Esophagus (tissue), 2 donors: ENCODE data around the gene AUTS2. TPM values are rescaled to one million over a fixed set of nuclear protein-coding genes. Genes with fewer than 3 reads are reported as not detected.

ENCODE experiments used
- H3K27ac ChIP-seq, 2 donors: one replicate each; pipeline ENCODE4 v1.5.1; 2013; ENCODE audit warnings: low read depth in 2 of 2, mild to moderate bottlenecking in 2 of 2, inconsistent platforms in 1 of 2, low read length in 1 of 2, moderate library complexity in 1 of 2
- H3K27me3 ChIP-seq, 2 donors: one replicate each; pipeline ENCODE4 v1.6.1; 2013; ENCODE audit warnings: low read length in 2 of 2, control low read depth in 1 of 2, mild to moderate bottlenecking in 1 of 2; ENCODE audit not compliant: insufficient read depth in 2 of 2, control insufficient read depth in 1 of 2
- H3K36me3 ChIP-seq, 2 donors: one replicate each; pipeline ENCODE4 v1.6.1; 2013; ENCODE audit warnings: low read length in 1 of 2; ENCODE audit not compliant: control insufficient read depth in 2 of 2, insufficient read depth in 2 of 2
- H3K4me1 ChIP-seq, 2 donors: one replicate each; pipeline ENCODE4 v1.6.1; 2013; ENCODE audit warnings: low read length in 1 of 2; ENCODE audit not compliant: control insufficient read depth in 2 of 2, insufficient read depth in 2 of 2
- H3K4me3 ChIP-seq, 2 donors: one replicate each; pipeline ENCODE4 v1.5.1; 2013; ENCODE audit warnings: low read length in 2 of 2, mild to moderate bottlenecking in 2 of 2, low read depth in 1 of 2, moderate library complexity in 1 of 2
- H3K9me3 ChIP-seq, 2 donors: one replicate each; pipeline ENCODE4 v1.6.1; 2013; ENCODE audit warnings: mild to moderate bottlenecking in 2 of 2, low read depth in 1 of 2, low read length in 1 of 2, moderate library complexity in 1 of 2; ENCODE audit not compliant: control insufficient read depth in 2 of 2, insufficient read depth in 1 of 2
- WGBS, 2 donors: extraction: QIAGEN DNeasy Blood & Tissue Kit; methylation state at CpG; one replicate each; pipeline ENCODE4 v1.1.7; 2013; 5-methylcytosine and 5-hydroxymethylcytosine counted together
- polyA plus RNA-seq, 2 donors: library from polyadenylated mRNA; stranded (reverse); fragments of 200-250 nt; gene quantifications; one replicate each; pipeline ENCODE4 v1.2.3, GENCODE V29; 2013
- donor health status: healthy with polysubstance abuse.
- donor health status: Bipolar disorder and iron deficiency.

AUTS2 gene
- polyA plus RNA-seq, 2 donors = 8.3 to 15.6 TPM

DNA sequence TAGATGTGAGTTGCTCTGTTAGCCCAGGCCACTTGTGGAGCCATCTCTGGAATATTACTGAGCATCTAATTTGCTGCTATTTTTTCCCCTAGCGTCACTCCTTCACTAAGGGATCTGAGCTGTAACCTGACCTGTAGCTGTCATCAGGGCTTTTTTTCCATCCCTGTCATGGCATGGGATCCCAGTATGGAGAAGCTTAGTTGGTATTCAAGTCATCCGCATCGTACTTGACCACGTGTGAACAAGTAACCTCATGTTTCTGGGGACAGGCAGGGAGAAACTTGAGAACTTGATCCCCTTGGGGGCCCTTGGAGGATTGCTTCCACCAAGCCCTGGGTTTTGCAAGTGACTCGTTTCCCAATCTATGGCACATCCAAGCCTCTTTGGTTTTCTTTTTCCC is 1059.3 kb downstream of the AUTS2 start:
- WGBS, 2 donors = 82 to 84% methylated on average over 5 of the region's 5 CpGs
- H3K4me1 ChIP-seq = peaks cover 0 to 4% of the 10 kb centered on the region in 2 donors

DNA sequence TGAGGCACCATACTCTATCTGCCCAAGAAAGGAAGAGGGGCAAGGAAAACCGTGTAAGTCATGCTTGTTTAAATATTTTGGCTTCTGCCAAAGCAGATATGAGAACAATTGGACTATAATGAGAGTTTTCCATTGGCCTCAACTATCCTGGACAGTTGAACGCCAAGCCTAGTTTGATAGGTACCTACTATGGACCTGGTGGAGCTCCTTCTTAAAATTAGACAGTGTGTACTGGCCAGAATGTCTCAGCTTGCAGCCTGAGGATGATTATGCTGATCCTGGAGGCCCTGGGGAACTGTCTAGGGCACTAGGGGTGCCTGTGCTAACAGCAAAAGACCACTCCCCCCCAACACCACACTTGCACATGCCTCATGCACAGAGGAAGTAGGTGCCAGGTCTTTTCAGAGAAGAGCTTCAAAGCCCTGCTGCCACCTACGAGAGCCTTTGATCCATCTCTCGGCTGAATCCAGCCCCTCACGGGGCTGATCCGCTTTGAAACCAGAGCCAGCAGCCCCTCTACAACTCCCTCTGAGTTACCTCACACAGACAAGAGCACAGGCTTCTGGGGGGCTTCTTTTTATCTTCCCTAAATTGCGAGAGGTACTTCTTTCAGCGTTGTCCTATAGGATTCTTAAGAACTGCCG is 1059.8 kb downstream of the AUTS2 start:
- Histone ChIP-seq H3K4me1 (peaks cover 0 to 4% of the 10 kb centered on the region in 2 donors), H3K4me3 (no peak overlapping the region), H3K27me3 (no peaks in the 10 kb centered on the region), H3K9me3 (no peaks in the 10 kb centered on the region), H3K36me3 (peaks cover 0 to 3% of the 10 kb centered on the region in 2 donors), H3K27ac (no peak overlapping the region)
- 90 to 93% methylated on average over 9 of the region's 9 CpGs for WGBS, 2 donors

More for the DNA sequence above, 1059.3 kb downstream of the AUTS2 start:
- Histone ChIP-seq H3K36me3 (peaks cover 0 to 3% of the 10 kb centered on the region in 2 donors), H3K9me3 (no peaks in the 10 kb centered on the region), H3K27ac (no peak overlapping the region), H3K27me3 (no peaks in the 10 kb centered on the region), H3K4me3 (no peak overlapping the region)

DNA sequence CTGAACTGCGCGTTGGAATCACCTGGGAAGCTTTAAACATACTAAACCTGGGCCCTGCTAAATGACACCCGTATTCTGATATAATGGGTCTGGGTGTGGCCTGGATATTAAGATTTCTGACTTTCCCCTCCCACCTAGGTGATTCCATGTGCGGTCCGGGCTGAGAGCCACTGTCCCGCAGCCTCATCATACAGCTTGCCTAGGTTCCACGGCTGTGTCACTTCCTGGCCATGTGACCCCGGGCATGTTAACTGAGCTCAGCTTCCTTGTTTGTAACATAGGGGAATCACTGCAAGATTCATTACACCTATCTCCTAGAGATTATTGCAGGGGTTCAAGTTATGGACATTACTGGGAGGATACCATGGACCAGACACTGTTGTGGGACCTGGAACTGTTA is 1061.0 kb downstream of the AUTS2 start:
- WGBS, 2 donors = 85 to 89% methylated on average over 8 of the region's 8 CpGs
- H3K27ac ChIP-seq = no peak overlapping the region
- H3K27me3 ChIP-seq = no peaks in the 10 kb centered on the region
- no peak overlapping the region for H3K4me3 ChIP-seq
- no peaks in the 10 kb centered on the region for H3K9me3 ChIP-seq
- H3K36me3 ChIP-seq = peaks cover 0 to 3% of the 10 kb centered on the region in 2 donors
- peaks cover 0 to 4% of the 10 kb centered on the region in 2 donors for H3K4me1 ChIP-seq

DNA sequence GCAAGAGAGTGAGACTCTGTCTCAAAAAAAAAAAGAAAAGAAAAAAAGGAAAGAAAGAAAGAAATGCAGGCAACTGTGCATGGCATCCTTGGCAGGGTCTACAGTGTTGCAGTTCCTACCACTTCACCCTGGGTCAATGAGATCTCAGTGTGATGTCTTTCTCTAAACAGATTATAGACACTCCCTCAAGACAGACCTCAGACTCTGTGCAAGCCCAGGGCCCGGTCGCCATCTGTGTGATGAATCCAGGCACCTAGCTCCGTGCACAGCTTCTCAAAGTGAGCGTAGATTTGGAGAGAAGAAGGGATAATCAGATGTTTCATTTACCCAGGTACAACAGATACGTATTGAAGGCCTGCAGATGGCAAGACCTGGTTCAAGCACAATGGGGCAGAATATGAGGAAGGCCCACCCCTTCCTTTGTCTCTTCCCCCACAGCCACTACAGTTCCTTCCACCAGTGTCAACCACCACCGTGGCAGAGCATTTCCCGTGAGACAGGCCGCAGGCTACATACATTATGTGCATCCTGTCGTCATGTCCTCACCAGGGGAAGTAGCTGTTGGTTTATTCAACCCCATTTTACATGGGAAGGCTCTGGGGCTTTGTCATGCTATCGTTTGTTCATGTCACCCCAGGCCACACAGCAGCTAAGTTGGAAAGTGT is 1062.0 kb downstream of the AUTS2 start:
- peaks cover 0 to 3% of the 10 kb centered on the region in 2 donors for H3K36me3 ChIP-seq
- 84 to 87% methylated on average over 10 of the region's 10 CpGs for WGBS, 2 donors
- no peak overlapping the region for H3K4me3 ChIP-seq
- H3K4me1 ChIP-seq = peaks cover 0 to 4% of the 10 kb centered on the region in 2 donors
- H3K9me3 ChIP-seq = no peaks in the 10 kb centered on the region
- no peak overlapping the region for H3K27ac ChIP-seq
- H3K27me3 ChIP-seq = no peaks in the 10 kb centered on the region

DNA sequence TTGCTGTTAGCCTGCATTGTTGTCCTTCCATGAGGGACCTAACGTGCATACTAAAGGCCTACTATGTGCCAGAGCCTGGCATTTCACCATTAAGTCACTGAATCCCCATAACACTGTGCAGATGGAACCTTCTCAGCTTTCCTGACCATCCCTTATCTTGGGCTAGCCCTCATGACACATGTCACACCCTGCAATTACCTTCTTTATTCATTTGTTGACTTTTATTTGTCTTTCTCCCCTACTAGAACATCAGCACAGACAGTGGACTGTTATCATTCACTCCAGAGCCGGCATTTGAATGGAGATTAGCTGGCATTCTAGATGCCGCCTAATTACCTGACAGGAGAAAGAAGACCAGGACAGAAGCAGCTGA is 1062.5 kb downstream of the AUTS2 start:
- Histone ChIP-seq H3K9me3 (no peaks in the 10 kb centered on the region), H3K27ac (no peak overlapping the region), H3K27me3 (no peaks in the 10 kb centered on the region), H3K36me3 (peaks cover 0 to 3% of the 10 kb centered on the region in 2 donors), H3K4me3 (no peak overlapping the region), H3K4me1 (peaks cover 0 to 4% of the 10 kb centered on the region in 2 donors)
- 90% methylated on average over 3 of the region's 3 CpGs for WGBS, 2 donors

DNA sequence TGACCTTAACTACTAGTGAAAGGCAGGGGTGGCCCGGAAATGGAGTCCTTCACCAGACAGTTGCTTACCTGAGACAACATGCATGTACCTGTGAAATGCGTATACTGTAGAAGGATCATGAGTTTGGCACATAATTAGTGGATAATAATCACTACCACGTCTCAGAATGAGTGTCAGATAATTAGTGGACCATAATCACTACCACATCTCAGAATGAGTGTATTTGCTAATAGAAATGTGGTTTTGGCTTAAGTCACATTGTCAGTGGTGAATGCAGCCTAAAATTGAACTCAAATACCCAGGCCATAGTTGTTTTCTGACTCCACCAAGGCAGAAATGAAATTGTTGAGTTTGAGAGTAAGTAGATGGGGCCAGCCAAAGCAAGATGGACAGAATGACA is 1065.4 kb downstream of the AUTS2 start:
- 54 to 59% methylated on average over 3 of the region's 3 CpGs for WGBS, 2 donors

DNA sequence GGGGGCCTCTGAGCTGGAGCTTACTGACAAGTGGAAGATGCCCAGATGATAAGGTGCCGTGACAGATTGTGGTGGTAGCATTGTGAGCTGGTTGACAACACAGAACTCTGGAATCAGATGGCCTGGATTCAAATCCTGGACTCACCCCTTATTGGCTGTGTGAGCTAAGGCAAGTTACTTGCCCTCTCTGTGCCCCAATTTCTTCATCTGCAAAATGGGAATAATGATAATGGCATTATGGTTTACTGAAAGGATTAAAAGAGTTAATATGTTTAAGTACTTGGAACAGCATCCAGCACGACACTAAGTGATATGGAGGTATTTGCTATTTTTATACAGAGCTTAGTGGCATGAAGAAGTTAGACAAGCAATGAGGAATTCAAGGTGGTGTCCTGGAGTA is 1067.7 kb downstream of the AUTS2 start:
- H3K4me1 ChIP-seq = peaks cover 0 to 2% of the 10 kb centered on the region in 2 donors
- no peaks in the 10 kb centered on the region for H3K27me3 ChIP-seq
- no peak overlapping the region for H3K27ac ChIP-seq
- no peak overlapping the region for H3K4me3 ChIP-seq
- WGBS, 2 donors = 81 to 85% methylated on average over 2 of the region's 2 CpGs
- H3K9me3 ChIP-seq = no peaks in the 10 kb centered on the region
- peaks cover 0 to 3% of the 10 kb centered on the region in 2 donors for H3K36me3 ChIP-seq

More for the DNA sequence above, 1065.4 kb downstream of the AUTS2 start:
- Histone ChIP-seq H3K4me3 (no peak overlapping the region), H3K4me1 (peaks cover 0 to 4% of the 10 kb centered on the region in 2 donors), H3K27ac (no peak overlapping the region), H3K36me3 (peaks cover 0 to 3% of the 10 kb centered on the region in 2 donors), H3K9me3 (no peaks in the 10 kb centered on the region), H3K27me3 (no peaks in the 10 kb centered on the region)

DNA sequence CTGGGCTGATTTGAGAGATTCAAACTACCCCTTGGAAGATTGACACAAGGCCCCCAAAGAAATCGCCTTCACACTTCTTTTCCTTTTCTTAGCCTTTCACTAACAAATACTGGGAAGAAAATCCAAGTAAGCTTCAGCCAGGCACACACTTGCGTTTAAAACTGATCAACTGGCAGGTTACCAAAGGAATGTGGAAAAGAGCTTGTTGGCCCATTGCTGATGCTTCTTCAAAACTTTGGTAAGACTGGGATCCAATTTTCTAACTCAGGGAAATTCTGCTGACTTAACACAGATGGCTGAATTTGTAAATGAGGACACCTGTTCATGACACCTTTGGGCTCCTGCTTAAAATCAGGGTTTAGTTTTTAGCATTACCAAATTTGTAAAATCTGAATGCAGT is 1069.1 kb downstream of the AUTS2 start:
- Histone ChIP-seq H3K36me3 (no peaks in the 10 kb centered on the region), H3K27ac (no peak overlapping the region), H3K4me3 (no peak overlapping the region), H3K27me3 (no peaks in the 10 kb centered on the region), H3K9me3 (no peaks in the 10 kb centered on the region), H3K4me1 (no peaks in the 10 kb centered on the region)
- WGBS, 2 donors = 57 to 70% methylated on average over 2 of the region's 2 CpGs

DNA sequence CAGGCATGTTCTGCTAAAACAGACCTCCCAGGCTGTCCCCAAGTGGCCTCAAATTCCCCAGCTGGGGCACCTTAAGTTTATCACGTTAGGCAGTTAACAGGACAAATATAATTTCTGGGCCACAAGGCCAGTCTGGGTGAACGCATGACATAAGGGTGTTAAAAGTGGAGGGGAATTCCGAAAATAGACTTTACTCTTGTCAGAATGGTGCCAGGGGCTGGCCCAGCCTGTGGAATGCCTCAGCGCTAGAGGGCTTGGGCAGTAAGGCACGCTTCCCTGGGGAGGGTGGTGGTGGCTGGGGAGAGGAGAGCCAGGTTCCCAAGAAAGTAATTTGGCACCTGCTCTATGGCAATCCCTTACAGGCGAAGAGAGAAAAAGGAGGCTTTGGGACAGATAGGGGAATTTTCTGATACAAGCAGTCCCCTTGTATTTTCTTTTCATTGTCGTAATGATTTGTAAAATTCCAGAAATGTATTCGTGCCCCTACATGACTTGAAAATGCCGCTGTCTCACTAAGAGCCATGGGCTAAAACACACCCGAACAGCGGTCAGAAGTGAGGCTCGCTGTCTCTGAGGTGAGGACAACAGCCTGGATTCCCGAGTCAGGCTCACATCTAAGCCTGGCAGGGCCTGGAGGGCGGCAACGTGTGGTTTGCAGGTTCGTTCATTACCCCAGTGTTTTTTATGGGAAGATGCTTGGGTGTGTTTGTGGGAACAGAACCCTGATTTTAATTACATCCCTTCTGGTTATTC is 1070.5 kb downstream of the AUTS2 start:
- 48 to 56% methylated on average over 16 of the region's 16 CpGs for WGBS, 2 donors
- H3K9me3 ChIP-seq = no peaks in the 10 kb centered on the region
- H3K27ac ChIP-seq = no peak overlapping the region
- H3K36me3 ChIP-seq = no peaks in the 10 kb centered on the region
- no peak overlapping the region for H3K4me3 ChIP-seq
- H3K4me1 ChIP-seq = no peaks in the 10 kb centered on the region
- H3K27me3 ChIP-seq = no peaks in the 10 kb centered on the region
